ENCODE data around the gene BCLAF3.

- TF ChIP-seq CTCF (IDR thresholded peaks at IDR 0.05) (no peak), POLR2A (IDR thresholded peaks at IDR 0.05) (no peak)
Measured at GRCh38 chrX:20026278-20026677, 35.4 kb upstream of the BCLAF3 start.
